ENCODE results near the gene SLC44A1.

The SLC44A1 gene

GRCh38 chr9:105306351-105307140 lies 62.1 kb downstream of the SLC44A1 start:
- H3K79me1 ChIP-seq (ENCODE audit: low read length), result no peaks in the 10 kb centered on the region
- H2BK12ac ChIP-seq (ENCODE audit: low read length), result no peak overlapping the region
- H2AFZ ChIP-seq (ENCODE audit: insufficient read depth, low read length, poor library complexity), result no peak overlapping the region
- H3K27me3 ChIP-seq (ENCODE audit: insufficient read depth, low read length), result no peaks in the 10 kb centered on the region
- no peak overlapping the region for H4K91ac ChIP-seq (ENCODE audit: low read depth, low read length)
- no peak overlapping the region for H3K4me2 ChIP-seq (ENCODE audit: low read length)
- no peak overlapping the region for H3K4me3 ChIP-seq (ENCODE audit: low read depth, low read length)
- no peak overlapping the region for H2AK5ac ChIP-seq (ENCODE audit: low read length)
- H3K23ac ChIP-seq (ENCODE audit: low read length), result no peak overlapping the region
- no peaks in the 10 kb centered on the region for H3K9me3 ChIP-seq (ENCODE audit: insufficient read depth, low read depth, low read length)
- H4K12ac ChIP-seq (ENCODE audit: low read depth, low read length), result no peak overlapping the region
- DNase-seq, result no peak
- no peak overlapping the region for H3K9ac ChIP-seq (ENCODE audit: low read length)
- no peaks in the 10 kb centered on the region for H3K79me2 ChIP-seq (ENCODE audit: control insufficient read depth, insufficient read depth, low read length, poor library complexity)
- no peak overlapping the region for H3K18ac ChIP-seq (ENCODE audit: low read length)
- no peaks in the 10 kb centered on the region for H3K4me1 ChIP-seq (ENCODE audit: control insufficient read depth in 1 of 2, insufficient read depth in 2 of 2, low read length in 2 of 2)
- no peak overlapping the region for H2BK5ac ChIP-seq (ENCODE audit: low read depth, low read length, poor library complexity)
- no peak overlapping the region for H3K27ac ChIP-seq (ENCODE audit: low read depth, low read length)
- no peaks in the 10 kb centered on the region for H3K36me3 ChIP-seq (ENCODE audit: control insufficient read depth in 1 of 2, insufficient read depth in 2 of 2, low read length in 2 of 2)
- 100% methylated on average over 1 of the region's 5 CpGs for WGBS (ENCODE audit: extremely low coverage, insufficient coverage, insufficient read length)
- H3K14ac ChIP-seq (ENCODE audit: low read length), result no peak overlapping the region
- H3K4ac ChIP-seq (ENCODE audit: low read depth, low read length), result no peak overlapping the region
- H4K8ac ChIP-seq (ENCODE audit: low read depth, low read length), result no peak overlapping the region
- H2BK120ac ChIP-seq (ENCODE audit: insufficient read depth, low read length, poor library complexity), result no peak overlapping the region

GRCh38 chr9:105307591-105308130 lies 63.2 kb downstream of the SLC44A1 start:
- H3K23ac ChIP-seq (ENCODE audit: low read length), result no peak overlapping the region
- H4K8ac ChIP-seq (ENCODE audit: low read depth, low read length), result no peak overlapping the region
- no peaks in the 10 kb centered on the region for H3K79me1 ChIP-seq (ENCODE audit: low read length)
- H3K79me2 ChIP-seq (ENCODE audit: control insufficient read depth, insufficient read depth, low read length, poor library complexity), result no peaks in the 10 kb centered on the region
- no peaks in the 10 kb centered on the region for H3K4me1 ChIP-seq (ENCODE audit: control insufficient read depth in 1 of 2, insufficient read depth in 2 of 2, low read length in 2 of 2)
- no peaks in the 10 kb centered on the region for H3K9me3 ChIP-seq (ENCODE audit: insufficient read depth, low read depth, low read length)
- H3K4me2 ChIP-seq (ENCODE audit: low read length), result no peak overlapping the region
- H3K18ac ChIP-seq (ENCODE audit: low read length), result no peak overlapping the region
- H2BK12ac ChIP-seq (ENCODE audit: low read length), result no peak overlapping the region
- WGBS (ENCODE audit: extremely low coverage, insufficient coverage, insufficient read length), result no CpG with 5 or more reads among the region's 2 CpGs
- no peak overlapping the region for H2AK5ac ChIP-seq (ENCODE audit: low read length)
- no peak for DNase-seq
- H3K4ac ChIP-seq (ENCODE audit: low read depth, low read length), result no peak overlapping the region
- no peaks in the 10 kb centered on the region for H3K27me3 ChIP-seq (ENCODE audit: insufficient read depth, low read length)
- no peak overlapping the region for H3K27ac ChIP-seq (ENCODE audit: low read depth, low read length)
- H2AFZ ChIP-seq (ENCODE audit: insufficient read depth, low read length, poor library complexity), result no peak overlapping the region
- H3K9ac ChIP-seq (ENCODE audit: low read length), result no peak overlapping the region
- H3K14ac ChIP-seq (ENCODE audit: low read length), result no peak overlapping the region
- H3K36me3 ChIP-seq (ENCODE audit: control insufficient read depth in 1 of 2, insufficient read depth in 2 of 2, low read length in 2 of 2), result no peaks in the 10 kb centered on the region
- no peak overlapping the region for H2BK5ac ChIP-seq (ENCODE audit: low read depth, low read length, poor library complexity)
- no peak overlapping the region for H3K4me3 ChIP-seq (ENCODE audit: low read depth, low read length)
- no peak overlapping the region for H4K12ac ChIP-seq (ENCODE audit: low read depth, low read length)
- no peak overlapping the region for H4K91ac ChIP-seq (ENCODE audit: low read depth, low read length)
- no peak overlapping the region for H2BK120ac ChIP-seq (ENCODE audit: insufficient read depth, low read length, poor library complexity)

- H3K9me3 ChIP-seq (ENCODE audit: insufficient read depth, low read depth, low read length), result no peaks in the 10 kb centered on the region
- no peak overlapping the region for H3K23ac ChIP-seq (ENCODE audit: low read length)
- no peak overlapping the region for H3K4ac ChIP-seq (ENCODE audit: low read depth, low read length)
- H3K9ac ChIP-seq (ENCODE audit: low read length), result no peak overlapping the region
- H3K4me2 ChIP-seq (ENCODE audit: low read length), result no peak overlapping the region
- DNase-seq, result no peak
- H3K14ac ChIP-seq (ENCODE audit: low read length), result no peak overlapping the region
- H2BK120ac ChIP-seq (ENCODE audit: insufficient read depth, low read length, poor library complexity), result no peak overlapping the region
- no peak overlapping the region for H4K91ac ChIP-seq (ENCODE audit: low read depth, low read length)
- no peak overlapping the region for H3K18ac ChIP-seq (ENCODE audit: low read length)
- no peaks in the 10 kb centered on the region for H3K79me2 ChIP-seq (ENCODE audit: control insufficient read depth, insufficient read depth, low read length, poor library complexity)
- no peak overlapping the region for H2BK12ac ChIP-seq (ENCODE audit: low read length)
- no peak overlapping the region for H3K27ac ChIP-seq (ENCODE audit: low read depth, low read length)
- no peak overlapping the region for H3K4me3 ChIP-seq (ENCODE audit: low read depth, low read length)
- WGBS (ENCODE audit: extremely low coverage, insufficient coverage, insufficient read length), result no CpG with 5 or more reads among the region's 8 CpGs
- H2BK5ac ChIP-seq (ENCODE audit: low read depth, low read length, poor library complexity), result no peak overlapping the region
- no peak overlapping the region for H4K8ac ChIP-seq (ENCODE audit: low read depth, low read length)
- H3K27me3 ChIP-seq (ENCODE audit: insufficient read depth, low read length), result no peaks in the 10 kb centered on the region
- no peak overlapping the region for H2AK5ac ChIP-seq (ENCODE audit: low read length)
- no peaks in the 10 kb centered on the region for H3K4me1 ChIP-seq (ENCODE audit: control insufficient read depth in 1 of 2, insufficient read depth in 2 of 2, low read length in 2 of 2)
- no peak overlapping the region for H2AFZ ChIP-seq (ENCODE audit: insufficient read depth, low read length, poor library complexity)
- no peak overlapping the region for H4K12ac ChIP-seq (ENCODE audit: low read depth, low read length)
- H3K36me3 ChIP-seq (ENCODE audit: control insufficient read depth in 1 of 2, insufficient read depth in 2 of 2, low read length in 2 of 2), result no peaks in the 10 kb centered on the region
- no peaks in the 10 kb centered on the region for H3K79me1 ChIP-seq (ENCODE audit: low read length)
Measured at GRCh38 chr9:105308461-105309341, 64.2 kb downstream of the SLC44A1 start.

GRCh38 chr9:105309531-105309931 lies 65.1 kb downstream of the SLC44A1 start:
- Histone ChIP-seq H3K14ac (ENCODE audit: low read length) (no peak overlapping the region), H4K8ac (ENCODE audit: low read depth, low read length) (no peak overlapping the region), H3K4me2 (ENCODE audit: low read length) (no peak overlapping the region), H3K18ac (ENCODE audit: low read length) (no peak overlapping the region), H4K12ac (ENCODE audit: low read depth, low read length) (no peak overlapping the region), H3K79me2 (ENCODE audit: control insufficient read depth, insufficient read depth, low read length, poor library complexity) (no peaks in the 10 kb centered on the region), H3K27ac (ENCODE audit: low read depth, low read length) (no peak overlapping the region), H3K36me3 (ENCODE audit: control insufficient read depth in 1 of 2, insufficient read depth in 2 of 2, low read length in 2 of 2) (peaks cover 0 to 2% of the 10 kb centered on the region in 2 experiments), H2AFZ (ENCODE audit: insufficient read depth, low read length, poor library complexity) (no peak overlapping the region), H3K27me3 (ENCODE audit: insufficient read depth, low read length) (no peaks in the 10 kb centered on the region), H3K9me3 (ENCODE audit: insufficient read depth, low read depth, low read length) (no peaks in the 10 kb centered on the region), H4K91ac (ENCODE audit: low read depth, low read length) (no peak overlapping the region), H2AK5ac (ENCODE audit: low read length) (no peak overlapping the region), H2BK5ac (ENCODE audit: low read depth, low read length, poor library complexity) (no peak overlapping the region), H3K4me3 (ENCODE audit: low read depth, low read length) (no peak overlapping the region), H3K9ac (ENCODE audit: low read length) (no peak overlapping the region), H3K4ac (ENCODE audit: low read depth, low read length) (no peak overlapping the region), H3K79me1 (ENCODE audit: low read length) (no peaks in the 10 kb centered on the region), H3K4me1 (ENCODE audit: control insufficient read depth in 1 of 2, insufficient read depth in 2 of 2, low read length in 2 of 2) (no peaks in the 10 kb centered on the region), H3K23ac (ENCODE audit: low read length) (no peak overlapping the region), H2BK12ac (ENCODE audit: low read length) (no peak overlapping the region), H2BK120ac (ENCODE audit: insufficient read depth, low read length, poor library complexity) (no peak overlapping the region)
- DNase-seq, result no peak
- no CpG with 5 or more reads among the region's 3 CpGs for WGBS (ENCODE audit: extremely low coverage, insufficient coverage, insufficient read length)
